Activated CD8-positive, alpha-beta memory T cell treated with anti-CD3 and anti-CD28 coated beads for 48 hours (primary cell): Measurements from ENCODE around the gene CRIP3.

ENCODE experiments used
- DNase-seq, 3 experiments: peaks; one replicate each; pipeline ENCODE4 v3.0.0-alpha.2; 2020; ENCODE audit warnings: low read depth in 2 of 3, low spot score in 2 of 3

CRIP3 gene

DNA sequence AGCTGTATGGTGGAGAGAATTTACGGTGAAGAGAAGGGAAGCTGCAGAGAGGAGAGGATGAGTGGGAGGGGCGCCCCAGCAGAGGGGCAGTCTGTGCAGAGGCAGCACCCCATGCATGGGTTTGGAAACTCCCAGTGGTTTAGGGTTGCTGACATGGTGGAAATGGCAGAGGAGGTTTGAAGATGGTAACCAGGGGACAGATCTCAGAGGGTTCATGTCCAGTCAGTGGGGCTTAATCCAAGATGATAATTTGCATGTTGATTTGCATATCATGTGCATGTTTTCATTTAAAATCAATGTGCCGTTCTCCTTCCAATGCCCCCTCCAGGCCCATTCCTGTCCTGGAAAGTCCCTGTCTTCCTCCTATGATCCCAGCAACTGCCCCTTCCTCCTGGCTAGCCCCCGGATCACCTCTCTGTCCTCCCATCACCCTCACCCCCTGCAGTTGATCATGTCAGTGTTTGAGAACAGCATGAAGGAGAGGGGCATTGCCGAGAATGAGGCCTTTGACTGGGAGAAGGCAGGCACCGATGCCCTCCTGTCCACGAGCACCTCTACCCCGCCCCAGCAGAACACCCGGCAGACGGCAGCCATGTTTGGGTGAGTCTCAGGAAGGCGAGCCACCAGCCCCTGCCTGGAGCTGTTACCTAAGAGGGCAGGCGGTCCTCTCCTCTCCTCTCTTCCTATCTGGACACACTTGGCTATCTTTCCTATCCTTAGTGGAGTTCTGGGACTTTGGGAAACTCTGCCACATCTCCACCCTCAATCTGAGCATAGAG, 51.1 kb downstream of the CRIP3 start:
- no peak for DNase-seq

GRCh38 chr6:43256670-43257366, 51.8 kb downstream of the CRIP3 start:
- DNase-seq = no peak
